Amniotic epithelial cell (primary cell): Measurements from ENCODE around the gene SMCHD1.
"Not testable (repeated sequence)": the region's sequence is repeated elsewhere in the genome, so short reads cannot be mapped to it uniquely, and the experiment has no call there.

Experiments used
- DNase-seq: peaks from one replicate; pipeline ENCODE4 v3.0.0-alpha.2; 2010; ENCODE audit warnings: low read depth

The SMCHD1 gene

GRCh38 chr18:2657788-2658458, 2.4 kb downstream of the SMCHD1 start:
- peak; percentile 76 for DNase-seq

DNA sequence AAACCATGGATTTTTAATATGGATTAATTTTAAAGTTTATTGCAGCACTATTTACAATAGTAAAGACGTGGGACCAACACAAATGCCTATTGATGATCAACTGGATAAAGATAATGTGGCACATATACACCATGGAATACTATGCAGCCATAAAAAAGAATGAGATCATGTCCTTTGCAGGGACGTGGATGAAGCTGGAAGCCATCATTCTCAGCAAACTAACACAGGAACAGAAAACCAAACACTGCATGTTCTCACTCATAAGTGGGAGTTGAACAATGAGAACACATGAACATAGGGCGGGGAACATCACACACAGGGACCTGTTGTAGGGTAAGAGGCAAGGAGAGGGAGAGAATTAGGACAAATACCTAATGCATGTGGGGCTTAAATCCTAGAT, 5.3 kb downstream of the SMCHD1 start:
- DNase-seq = not testable (repeated sequence)

- DNase-seq = not testable (repeated sequence)
Measured at GRCh38 chr18:2662288-2662687, 6.8 kb downstream of the SMCHD1 start.

DNA sequence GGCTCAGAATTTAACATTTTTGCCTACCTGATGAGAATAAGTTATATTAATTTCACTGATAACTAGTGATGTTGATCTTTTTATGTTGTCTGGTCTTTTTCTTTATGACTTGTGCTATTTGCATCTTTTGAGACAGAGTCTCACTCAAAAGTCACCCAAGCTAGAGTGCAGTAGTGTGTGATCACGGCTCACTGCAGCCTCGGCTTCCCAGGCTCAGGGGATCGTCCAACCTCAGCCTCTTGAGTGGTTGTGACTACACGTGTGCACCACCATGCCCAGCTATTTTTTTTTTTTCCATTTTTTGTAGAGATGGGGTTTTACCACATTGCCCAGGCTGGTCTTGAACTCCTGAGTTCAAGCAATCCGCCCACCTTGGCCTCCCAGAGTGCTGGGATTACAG, 7.5 kb downstream of the SMCHD1 start:
- no peak for DNase-seq

DNA sequence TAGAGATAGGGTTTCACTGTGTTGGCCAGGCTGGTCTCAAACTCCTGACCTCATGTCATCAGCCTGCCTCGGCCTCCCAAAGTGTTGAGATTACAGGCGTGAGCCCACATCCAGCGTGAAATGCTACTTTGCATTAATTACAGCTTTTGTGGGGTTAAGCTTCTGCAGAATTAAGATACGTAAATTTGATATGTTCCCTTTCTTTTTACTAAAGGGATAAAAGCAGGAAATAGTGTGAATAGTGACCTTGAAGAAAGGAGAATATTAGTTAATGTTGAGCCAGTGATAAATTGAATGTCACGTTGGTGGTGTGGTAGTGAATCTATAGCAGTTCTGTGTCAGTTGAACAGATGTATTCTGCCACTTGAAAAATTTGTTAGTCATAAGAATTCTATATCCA, 16.9 kb downstream of the SMCHD1 start:
- DNase-seq = no peak

GRCh38 chr18:2672872-2673271, 17.3 kb downstream of the SMCHD1 start:
- DNase-seq = no peak

GRCh38 chr18:2678933-2679332, 23.4 kb downstream of the SMCHD1 start:
- not testable (repeated sequence) for DNase-seq

DNA sequence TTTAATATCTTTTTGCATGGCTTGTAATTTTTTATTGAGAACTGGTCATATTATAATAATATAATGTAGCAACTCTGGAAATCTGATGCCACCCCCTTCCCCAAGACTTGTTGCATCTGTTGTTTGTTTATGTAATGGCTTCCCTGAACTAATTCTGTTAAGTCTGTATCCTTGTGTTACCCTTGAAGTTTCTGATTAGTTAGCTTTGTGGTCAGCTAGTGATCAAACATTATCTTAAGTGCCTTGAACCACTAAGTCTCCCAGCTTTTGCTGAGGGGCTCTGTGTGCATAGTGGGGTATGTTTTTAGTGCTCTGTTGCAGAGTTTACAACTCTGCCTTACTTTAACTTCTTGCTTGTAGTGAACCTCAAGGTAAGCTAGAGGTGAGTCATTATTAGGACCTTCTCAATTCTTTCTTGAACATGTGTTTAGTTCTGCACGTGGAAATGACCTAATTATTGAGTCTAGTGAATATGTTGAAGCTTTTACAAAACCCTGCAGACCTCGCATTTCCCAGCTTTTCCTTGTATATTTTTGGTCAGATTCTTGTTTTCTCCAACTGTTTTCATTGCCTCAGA, 24.8 kb downstream of the SMCHD1 start:
- peak; percentile 19 for DNase-seq

DNA sequence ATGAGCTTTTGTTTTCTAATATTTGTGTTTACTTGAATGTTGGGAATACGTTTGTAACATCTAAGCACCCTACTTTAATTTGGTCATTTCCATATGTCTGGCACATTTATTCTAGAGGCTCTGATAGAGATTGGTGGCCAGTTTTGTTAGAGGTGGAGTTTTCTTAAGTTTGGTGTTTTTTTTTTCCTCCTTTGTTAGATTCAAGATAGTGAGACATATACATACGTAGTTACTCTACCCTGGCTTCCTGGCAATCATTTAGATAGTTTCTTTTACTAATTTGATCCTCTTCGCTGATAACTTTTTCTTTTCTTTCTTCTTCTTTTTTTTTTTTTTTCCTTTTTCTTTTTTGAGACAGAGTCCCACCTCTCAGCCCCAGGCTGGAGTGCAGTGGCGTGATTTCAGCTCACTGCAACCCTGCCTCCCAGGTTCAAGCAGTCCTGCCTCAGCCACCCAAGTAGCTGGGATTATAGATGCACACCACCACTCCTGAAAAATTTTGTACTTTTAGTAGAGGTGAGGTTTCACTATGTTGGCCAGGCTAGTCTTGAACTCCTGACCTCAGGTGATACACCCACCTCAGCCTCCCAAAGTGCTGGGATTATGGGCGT, 26.6 kb downstream of the SMCHD1 start:
- DNase-seq = no peak

DNA sequence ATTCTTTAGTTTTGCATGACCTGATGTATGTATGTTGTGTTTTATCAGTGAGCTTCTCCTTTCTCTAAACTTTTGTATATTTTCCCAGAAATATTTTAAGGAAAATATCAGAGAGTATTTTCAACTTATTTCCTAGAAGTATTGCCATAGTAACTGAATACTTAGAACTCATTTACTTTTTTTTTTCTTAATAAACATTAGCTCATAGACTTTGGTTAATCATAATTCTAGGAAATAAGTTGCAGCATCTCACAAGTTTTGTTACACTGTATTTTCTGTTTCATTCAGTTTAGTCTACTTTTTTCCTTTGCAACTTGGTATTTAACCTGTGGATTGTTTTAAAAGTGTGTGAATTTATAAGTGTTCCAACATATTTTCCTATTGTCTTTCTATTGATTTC, 27.5 kb downstream of the SMCHD1 start:
- DNase-seq = no peak

DNA sequence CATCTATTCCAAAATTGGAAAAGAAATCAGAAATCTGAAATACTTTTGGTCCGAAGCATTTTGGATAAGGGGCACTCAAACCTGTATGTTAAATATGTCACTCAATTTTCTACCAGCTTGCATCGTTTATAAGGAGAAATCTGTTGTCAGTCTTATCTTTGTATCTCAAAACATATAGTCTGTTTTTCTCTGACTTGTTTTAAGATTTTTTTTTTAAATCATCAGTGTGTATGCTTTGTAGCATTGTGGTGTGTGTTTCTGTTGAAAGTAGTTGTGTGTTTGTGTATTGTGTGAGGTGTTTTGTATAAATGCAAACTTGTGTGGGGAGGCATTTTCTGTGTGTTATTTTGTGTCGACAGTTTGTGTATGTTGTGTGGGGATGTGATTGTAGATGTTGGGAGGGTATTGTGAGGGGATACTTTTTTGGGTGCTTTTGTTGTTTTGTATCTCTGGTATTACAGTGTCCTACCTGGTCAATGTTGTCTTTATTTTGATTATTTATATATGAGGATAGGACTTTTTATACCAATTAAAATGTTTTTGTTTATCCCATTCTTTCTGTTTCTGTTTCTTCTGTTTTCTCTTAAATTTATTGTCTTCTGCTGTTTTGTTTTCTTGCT, 30.9 kb downstream of the SMCHD1 start:
- DNase-seq = peak; percentile 27

GRCh38 chr18:2687390-2688001, 32.0 kb downstream of the SMCHD1 start:
- DNase-seq = no peak

GRCh38 chr18:2692508-2692907, 37.0 kb downstream of the SMCHD1 start:
- DNase-seq = no peak

DNA sequence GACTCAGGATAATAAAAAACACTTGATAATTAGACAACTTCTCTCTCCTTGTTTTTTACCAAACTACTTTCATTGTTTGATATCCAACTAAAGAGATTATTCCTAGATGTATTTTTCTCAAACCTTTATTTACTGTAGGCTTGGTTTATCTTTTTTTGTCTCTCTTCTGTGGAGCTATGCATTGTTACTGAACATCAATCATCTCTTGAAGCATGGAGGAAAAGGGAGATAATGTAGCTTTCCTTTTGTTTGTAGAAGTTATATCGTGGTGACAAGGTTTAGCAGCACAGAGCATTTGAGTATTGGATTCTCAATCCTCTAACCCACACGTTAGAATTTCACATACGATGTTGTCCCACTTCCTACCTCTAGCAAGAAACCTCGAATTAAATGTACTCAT, 41.7 kb downstream of the SMCHD1 start:
- no peak for DNase-seq

DNA sequence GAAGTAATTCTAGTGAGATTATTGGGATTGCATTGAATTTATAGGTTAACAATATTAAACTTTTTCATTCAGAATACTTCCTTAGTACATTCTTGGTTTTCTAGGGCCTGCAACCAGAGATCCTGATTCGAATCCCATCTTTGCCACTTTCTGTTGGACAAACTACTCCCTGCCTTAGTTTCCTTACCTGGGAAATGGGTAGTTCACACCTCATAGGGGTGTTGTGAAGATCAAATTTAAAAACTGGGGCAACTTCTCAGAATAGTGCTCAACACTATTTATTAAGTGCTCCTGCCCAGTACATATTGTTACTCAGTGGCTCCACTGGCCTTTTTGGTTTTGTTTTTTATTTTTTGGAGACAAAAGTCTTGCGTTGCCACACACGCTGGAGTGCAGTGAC, 43.5 kb downstream of the SMCHD1 start:
- no peak for DNase-seq

DNA sequence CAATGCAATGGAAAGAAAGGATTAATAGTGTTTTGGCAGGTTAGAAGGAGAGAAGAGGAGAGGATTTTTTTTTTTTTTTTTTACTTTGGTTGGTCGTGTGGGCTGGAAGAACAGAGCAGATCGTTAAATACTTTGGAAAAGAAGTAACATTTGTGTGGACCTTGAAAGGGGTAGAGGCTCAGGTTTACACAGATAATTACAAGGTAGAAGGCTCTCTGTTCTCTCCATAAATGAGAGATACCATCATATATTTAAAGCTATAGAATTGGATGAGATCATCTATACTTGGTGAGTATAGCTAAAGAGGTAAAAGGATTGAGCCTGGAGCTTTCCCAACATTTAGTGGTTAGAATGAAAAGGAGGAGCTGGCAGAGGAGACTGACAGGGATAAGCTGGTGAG, 49.0 kb downstream of the SMCHD1 start:
- DNase-seq = no peak

DNA sequence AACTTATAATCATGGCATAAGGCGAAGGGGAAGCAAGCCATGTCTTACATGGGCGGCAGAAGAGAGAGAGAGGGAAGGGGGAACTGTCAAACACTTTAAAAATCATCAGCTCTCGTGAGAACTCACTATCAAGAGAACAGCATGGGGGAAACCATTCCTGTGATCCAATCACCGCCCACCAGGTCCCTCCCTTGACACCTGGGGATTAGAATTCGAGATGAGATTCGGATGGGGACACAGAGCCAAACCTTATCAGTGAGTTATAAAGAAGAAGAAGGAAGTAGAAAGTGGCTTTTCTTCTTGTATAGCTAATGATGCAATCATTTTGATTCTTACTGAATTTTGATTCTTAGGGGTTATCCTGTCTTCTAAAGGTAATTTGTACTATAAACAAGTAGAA, 51.4 kb downstream of the SMCHD1 start:
- DNase-seq = no peak

DNA sequence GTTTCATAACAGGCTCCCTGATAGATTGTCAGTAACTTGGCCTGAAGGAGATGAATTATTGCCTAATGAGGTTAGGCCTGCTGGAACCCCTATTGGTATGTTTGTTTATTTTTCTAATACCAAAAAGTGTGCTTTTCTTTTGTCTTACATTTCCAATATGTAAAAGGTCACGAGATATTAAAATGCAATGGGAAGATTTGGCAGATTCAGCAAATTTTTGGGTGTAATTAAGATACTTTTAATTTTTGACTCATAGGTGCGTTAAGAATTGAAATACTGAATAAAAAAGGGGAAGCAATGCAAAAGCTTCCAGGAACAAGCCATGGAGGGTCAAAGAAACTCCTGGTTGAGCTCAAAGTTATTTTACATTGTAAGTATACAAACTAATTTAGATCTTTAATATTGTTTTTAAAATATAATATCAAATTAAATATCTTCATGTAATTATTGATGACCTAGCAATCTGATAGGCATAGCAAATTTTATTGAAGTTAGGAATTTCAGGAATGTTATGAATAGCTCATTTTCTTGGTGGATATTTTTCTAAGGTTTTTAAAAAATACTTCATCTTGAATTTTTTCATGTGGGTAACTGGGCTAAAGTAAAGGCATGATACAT, 52.1 kb downstream of the SMCHD1 start:
- no peak for DNase-seq

- DNase-seq = peak; percentile 80
Measured at GRCh38 chr18:2709316-2709715, 53.8 kb downstream of the SMCHD1 start.

- DNase-seq = no peak
Measured at GRCh38 chr18:2714140-2714539, 58.6 kb downstream of the SMCHD1 start.

DNA sequence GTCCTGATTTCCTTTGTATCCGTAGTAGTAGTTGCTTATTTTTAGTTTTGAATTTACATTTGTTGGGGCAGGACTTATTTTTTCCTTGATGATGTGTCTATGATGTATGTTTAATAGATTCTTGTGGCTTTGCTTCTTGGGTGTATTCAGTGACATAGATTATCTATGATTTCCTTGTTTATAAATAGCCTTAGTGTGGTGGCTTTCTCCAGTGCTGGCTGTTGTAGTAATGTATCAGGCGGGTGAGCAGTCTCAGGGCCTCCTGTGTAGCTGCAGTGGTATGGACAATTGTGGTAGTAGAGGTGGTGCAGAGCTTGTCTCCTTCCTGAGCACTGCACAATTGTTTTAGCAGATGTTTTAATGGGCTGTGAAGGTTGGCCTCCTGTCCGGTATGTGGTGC, 60.5 kb downstream of the SMCHD1 start:
- no peak for DNase-seq
